GM12872 (cell line): ENCODE data around the gene TGFB1I1.

Experiments
- CTCF ChIP-seq: IDR thresholded peaks from 3 replicates; pipeline ENCODE4 v1.5.1; 2011; ENCODE audit warnings: low read depth, mild to moderate bottlenecking, low read length, moderate library complexity; ENCODE audit not compliant: insufficient read depth

The TGFB1I1 gene

GRCh38 chr16:31474773-31475738, 3.1 kb downstream of the TGFB1I1 start:
- TF ChIP-seq CTCF, result no peak

DNA sequence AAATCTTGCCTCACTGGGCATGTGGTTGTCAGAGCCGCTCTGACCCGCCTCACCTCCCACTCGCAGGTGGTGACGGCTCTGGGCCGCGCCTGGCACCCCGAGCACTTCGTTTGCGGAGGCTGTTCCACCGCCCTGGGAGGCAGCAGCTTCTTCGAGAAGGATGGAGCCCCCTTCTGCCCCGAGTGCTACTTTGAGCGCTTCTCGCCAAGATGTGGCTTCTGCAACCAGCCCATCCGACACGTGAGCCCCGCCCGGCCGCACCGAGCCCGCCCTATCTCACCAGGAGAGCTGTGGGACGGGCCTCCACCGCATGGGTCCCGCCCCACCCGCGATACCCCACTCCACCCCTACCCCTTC, 4.0 kb downstream of the TGFB1I1 start:
- no peak for TF ChIP-seq CTCF

DNA sequence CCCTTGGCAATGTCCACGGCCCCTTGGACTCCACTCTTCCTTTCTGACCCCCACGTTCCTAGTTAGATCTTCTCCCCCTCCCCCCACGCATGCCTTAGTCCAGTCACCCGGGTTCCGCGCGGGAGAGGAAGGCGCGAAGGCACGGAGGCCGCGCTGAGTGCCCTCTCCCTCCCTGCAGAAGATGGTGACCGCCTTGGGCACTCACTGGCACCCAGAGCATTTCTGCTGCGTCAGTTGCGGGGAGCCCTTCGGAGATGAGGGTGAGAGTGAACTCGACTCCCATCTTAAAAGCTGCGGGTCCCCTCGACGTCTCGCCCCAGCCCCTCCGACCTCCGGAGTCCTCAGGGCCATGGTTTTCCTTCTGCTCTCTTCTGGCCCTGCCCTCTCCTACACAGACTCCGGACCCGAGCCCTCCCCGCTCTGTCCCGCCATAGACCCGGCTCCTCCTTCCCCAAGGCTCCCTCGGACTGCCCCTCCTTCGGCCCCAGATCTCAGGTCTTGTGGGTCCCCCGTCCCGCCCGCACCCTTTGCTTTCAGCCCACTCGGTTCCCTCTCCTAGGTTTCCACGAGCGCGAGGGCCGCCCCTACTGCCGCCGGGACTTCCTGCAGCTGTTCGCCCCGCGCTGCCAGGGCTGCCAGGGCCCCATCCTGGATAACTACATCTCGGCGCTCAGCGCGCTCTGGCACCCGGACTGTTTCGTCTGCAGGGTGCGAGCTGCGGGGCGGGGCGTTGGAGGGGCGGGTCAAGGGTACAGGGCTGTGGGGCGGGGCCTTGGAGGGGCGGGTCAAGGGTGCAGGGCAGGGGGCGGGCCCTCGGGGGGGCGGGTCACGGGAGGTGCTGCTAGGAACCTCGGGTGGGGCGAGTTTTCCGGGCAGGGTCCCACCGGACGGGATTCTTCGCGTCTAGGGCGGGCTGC, 4.6 kb downstream of the TGFB1I1 start:
- no peak for TF ChIP-seq CTCF

- TF ChIP-seq CTCF, result no peak
Observed at GRCh38 chr16:31477220-31478216, 5.6 kb downstream of the TGFB1I1 start.

GRCh38 chr16:31478956-31479355, 7.0 kb downstream of the TGFB1I1 start:
- TF ChIP-seq CTCF, result no peak

GRCh38 chr16:31479751-31480150, 7.8 kb downstream of the TGFB1I1 start:
- TF ChIP-seq CTCF, result no peak
